GM19023 (cell line): ENCODE results near the gene DDX5.
"Not testable (repeated sequence)": the region's sequence is repeated elsewhere in the genome, so short reads cannot be mapped to it uniquely, and the experiment has no call there.

ENCODE experiments used
- ATAC-seq: cut with Tn5 transposase; IDR thresholded peaks from one replicate; pipeline ENCODE4 v1.9.1; 2021; ENCODE audit warnings: mild to moderate bottlenecking, moderate library complexity; ENCODE audit not compliant: unreplicated experiment

The DDX5 gene

DNA sequence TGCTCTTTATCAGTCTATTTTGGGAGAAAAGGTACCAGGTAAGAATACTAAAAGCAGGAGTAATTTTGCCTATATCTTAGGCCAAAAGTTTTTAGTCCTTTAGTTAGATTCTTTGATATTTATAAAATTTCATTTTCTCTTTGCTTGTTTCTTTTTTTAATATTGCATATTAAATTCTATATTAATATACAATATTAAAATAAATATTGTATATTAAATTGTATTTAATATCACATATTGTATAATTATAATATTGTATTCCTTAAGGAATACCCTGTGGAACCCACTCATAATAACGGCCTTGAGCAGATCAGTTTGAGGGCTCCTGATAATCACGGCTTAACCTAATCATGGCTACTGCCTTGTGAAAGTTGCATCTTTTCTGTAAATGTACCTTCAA lies 2.6 kb upstream of the DDX5 start:
- no peak for ATAC-seq

DNA sequence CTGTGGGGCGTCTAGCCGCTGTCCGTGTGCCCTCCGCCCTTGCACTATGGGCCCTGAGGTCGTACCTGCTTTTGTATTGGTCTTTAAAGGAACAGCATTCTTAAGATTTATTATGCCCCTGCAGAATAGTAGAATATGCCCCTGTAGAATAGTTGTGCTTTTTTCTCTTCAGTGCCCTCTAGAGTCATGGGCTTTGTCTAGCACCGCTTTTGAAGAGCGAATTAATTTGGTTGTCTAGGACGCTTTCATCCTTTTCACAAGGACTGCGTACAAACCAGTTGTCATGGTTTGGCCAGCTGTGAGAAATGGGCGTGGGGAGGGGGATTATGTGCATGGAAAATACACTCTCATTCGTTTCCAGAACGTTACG lies 1.3 kb upstream of the DDX5 start:
- no peak for ATAC-seq

DNA sequence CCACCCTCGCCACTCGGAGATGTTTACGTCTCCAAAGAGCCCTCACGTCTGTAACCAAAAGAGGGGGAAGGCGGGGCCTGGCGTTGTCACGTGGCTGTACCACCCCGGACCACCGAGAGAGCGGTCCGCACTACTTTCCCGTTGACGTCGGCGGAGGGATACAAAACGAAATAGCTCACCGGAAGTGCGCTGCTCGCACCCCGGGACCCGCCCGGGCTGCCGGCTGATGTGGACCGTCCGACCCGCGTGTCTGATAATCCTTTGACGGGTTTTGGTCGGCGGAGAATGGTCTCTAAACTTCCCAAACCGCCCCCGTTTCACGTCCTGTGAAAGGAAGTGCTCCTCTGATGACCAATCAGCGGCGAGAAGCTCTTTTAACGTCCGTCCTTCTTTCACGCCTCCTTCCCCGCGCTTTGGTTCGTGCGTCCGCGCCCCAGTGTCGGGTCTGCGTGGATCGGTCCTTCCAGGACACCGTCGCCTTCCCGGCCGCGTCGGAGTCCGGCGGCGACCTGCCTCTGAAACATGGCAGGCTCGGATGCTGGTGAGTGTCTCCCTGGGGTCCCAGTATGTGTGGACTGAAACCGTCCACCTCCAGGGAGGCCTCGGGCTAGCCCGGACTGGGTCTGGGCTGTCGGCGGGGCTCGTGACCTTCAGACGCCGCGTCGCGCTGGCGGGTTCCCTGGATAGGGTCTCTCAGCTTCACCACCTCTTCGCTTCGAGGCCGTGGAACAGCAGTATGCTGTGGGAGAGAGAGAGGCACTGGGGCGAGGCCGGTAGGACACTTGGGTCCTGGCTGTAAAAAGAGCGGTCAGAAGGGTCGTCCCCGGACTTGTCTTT lies 705 bp upstream of the DDX5 start, which contains the start of gene CEP95:
Gene CEP95 (plus strand): TSS at position 402 of the 837 bp plus-strand sequence. CDS start 121 bp downstream, at position 523.
- peak; percentile 67 for ATAC-seq

DNA sequence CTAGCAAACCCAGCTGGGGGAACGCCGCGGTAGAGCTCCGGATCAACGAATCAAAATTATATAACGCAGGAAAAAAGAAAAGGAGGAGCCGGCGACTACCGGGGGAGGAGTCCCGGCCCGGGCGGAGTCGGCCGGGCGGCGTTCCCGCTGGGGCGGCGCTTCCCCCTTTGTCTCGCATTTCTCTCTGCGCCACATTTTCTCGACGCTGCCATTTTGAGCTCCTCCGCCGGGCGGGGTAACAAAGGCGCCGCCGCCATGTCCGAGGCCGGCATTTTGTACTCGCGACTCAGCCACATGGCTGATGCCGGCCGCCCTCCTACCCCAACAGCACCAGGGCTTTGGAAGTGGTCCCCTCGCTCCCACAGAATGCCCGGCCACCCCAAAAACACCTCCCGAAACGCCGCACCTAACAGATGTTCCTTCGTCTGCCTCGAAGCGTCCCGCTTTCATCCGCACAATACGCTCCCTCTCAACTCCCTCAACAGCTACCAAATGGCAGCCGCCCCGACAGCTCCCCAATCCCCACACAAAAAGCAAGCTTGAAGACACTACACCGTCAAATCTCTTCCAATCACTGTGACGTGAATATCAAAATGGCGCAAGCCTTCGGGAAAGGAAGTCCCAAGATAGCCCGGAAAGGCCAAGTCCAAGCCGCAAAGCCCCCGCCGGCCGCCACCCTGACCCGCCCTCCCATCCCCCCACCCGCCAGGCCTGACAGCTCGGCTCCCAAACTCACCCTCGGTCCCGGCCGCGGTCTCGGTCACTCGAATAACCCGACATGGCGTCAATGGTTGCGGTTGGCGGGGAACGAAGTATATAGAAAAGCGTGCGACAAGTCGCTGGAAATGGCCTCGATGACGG lies 519 bp downstream of the DDX5 start:
- peak; percentile 22 for ATAC-seq

DNA sequence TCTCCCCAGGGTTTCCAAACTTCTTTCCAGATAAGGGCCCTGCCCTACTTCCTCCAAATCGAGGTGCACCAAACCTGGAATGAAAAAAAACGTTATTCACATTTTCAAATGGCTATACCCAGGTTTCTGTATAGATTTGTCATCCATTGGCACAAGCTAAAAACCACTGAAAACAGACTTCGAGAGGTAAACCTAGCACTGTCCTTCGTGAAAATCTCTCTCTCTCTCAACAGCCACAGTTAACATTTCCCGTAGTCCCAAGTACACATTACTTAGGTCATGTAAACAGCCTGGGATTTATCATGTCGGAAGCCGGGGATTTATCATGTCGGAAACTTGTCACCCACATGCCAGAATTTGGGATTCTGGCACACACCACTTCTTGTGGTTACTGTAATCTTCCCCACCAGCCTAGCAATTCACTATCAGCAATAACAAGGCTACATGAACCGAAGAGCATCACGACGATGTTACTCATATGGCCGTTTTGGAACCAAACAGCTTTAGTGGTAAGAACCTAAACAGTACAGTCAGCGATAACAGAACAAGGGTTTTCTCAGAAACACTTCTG lies 1.2 kb downstream of the DDX5 start:
- no peak for ATAC-seq

DNA sequence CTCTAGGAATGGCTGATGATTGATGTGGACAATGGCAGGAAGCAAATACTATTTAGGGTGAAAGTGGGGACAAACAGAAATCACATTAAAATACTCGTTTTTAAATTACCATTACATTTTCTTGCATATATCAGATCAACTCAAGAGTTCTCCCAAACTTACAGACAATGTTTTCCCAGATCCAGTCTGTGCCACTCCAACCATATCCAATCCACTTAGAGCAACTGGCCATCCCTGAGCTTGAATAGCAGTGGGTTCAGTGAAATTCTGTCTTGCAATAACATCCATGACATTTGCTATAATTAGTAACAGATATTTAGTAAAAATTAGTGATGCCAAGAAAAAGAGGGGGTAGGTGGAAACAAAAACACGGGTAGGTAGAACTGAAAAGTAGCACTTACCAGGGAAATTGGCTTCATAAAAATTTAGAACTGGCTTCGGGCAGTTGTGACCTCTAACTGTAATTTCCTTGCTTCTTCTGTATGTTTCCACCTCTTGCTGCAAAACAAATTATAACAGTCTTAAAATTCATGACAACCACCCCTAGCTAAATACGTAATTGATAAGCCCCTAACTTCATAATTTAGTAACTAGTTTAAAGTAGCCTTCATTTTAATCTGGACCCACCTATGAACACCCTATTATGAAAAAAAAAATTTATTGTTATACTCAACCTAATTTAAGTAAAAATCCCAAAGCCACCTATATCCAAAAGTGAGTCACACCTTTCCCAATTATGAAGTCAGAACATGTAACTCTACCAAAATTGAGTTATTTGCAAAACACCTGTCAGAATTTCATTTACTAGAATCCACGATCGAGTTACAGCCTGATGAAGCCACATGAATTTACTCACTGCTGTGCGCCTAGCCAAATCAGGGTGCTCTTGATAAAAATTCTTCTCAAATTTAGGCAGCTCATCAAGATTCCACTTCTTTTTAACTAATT lies 2.0 kb downstream of the DDX5 start:
- no peak for ATAC-seq

DNA sequence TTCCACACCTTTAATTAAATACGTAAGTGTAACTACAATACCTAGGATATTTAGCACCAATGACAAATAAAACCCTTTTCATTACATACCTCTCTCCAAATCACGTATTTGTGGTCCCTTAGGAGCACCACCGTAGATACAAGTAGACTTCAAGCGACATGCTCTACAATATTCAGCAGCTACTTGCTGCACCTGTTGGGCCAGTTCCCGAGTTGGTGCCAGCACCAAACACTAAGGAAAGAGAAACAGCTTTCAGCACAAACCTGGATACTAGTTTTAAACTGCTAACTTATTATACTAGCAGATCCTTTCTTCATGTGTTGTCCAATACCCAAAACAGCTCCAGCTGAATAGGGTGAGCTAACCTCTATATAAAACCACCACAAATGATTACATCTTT lies 2.7 kb downstream of the DDX5 start:
- no peak for ATAC-seq

DNA sequence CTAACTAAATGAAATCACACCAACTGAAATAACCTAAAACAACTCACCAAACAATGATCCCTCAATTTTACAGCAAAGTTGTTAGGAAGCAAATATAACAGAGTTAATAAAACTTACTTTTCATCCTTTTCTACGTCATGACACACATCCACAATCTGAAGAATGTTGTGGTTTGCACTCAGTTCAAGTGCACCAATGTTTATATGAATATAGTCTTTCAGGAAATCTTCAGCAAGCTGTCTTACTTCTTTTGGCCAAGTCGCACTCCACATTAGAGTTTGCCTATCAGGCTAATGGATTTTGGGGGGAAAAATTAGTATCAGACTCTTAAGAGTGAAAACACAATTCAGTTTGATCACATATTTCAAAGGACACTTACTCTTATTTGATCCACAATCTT lies 3.3 kb downstream of the DDX5 start:
- no peak for ATAC-seq

DNA sequence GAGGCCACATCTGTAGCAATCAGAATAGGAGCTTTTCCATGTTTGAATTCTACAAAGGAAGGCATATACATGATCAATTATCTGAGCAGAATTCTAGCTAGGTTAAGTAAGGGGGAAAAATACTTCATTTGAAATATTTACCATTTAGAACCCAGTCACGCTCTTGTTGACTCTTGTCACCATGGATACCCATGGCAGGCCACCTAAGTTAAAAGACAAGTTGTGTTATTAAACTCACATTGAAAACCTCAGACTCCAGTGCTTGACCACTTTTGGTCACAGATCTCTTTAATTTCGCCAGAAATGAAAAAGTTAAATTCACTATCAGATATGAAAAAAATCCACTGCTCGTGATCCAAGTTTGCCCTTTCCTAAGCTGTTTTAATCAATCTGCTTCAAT lies 4.1 kb downstream of the DDX5 start:
- ATAC-seq, result no peak

DNA sequence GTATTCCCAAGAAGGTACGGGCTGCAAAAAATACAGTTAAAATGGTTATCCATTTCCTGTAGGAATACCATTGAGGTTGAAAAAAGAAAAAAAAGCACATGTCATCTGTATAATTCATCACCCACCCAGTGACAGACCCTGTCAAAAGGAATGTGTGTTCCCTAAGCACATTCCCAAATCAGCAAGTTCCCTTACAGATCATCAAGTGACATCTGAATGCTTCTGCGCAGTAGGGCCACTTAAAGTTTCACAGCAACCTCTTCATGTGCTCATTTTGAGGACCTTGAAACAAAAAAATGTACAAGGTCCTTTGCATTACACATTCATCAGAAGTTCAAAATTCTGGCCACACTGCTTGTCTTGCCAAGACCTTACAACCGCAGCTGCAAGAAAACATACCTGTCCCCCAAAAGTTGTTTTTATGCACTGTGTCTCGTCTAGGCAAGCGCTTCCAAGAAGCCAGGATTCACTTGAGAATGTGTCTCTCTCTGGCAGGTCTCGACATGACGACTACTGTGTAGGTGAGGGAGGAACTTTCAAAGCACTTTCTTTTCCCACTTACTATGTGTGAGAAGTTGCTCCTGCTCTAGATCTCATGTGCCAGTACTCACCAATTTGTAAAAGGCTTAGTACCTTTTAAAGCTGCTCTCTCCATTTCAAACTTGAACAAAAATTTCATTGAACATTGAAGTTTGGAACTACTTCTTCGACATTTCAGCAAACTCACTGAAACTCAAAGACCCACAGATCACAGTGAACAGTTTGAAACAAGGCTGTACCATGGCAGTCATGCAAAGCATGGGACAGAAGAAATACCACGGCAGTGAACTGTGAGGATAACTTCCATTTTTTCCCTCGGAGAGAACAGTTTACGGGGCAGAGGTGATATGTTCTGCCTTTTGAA lies 5.0 kb downstream of the DDX5 start:
- ATAC-seq, result no peak

DNA sequence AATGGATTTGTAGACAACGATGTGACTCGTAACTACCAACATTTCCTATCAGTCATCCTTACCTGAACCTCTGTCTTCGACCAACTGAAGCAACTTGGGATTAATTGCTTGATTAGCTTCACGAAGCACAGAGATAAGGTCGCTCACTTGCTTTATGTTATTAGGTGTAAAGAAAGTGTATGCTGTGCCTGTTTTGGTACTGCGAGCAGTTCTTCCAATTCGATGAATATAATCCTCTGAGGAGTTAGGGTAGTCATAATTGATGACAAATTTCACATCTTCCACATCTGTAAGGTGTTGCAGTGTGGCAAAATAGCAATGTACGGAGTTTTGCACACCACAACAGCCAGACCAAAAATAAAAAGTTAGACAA lies 5.6 kb downstream of the DDX5 start:
- ATAC-seq, result no peak

DNA sequence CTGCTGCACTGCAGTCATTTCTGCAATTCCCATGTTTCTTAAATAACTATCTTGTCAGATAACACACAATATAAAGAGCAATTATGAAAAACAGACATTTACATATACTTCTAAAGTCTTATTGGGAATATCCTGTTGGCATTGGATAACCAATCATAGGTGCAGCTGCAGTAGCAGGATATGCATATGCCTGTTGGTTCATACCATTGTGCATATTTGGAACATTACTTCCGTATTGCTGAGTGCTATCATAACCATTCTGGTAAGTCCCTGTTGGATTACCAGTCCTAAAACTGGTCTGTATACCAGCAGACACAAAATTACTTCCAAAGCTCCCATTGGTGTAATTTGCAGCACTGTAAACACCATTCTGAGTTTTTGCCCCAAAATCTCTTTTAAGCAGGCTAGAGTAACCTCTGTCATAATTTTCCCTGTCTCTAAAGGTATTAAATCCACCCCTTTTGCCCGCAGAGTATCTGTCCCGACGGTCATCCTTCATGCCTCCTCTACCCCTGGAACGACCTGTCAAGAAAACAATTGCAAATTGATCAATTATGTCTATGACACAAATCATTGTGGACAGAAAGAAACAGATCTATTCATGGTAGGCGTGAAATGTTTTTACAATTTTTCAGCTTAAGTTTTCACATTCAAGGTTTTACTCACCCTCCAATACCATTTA lies 6.1 kb downstream of the DDX5 start:
- no peak for ATAC-seq

DNA sequence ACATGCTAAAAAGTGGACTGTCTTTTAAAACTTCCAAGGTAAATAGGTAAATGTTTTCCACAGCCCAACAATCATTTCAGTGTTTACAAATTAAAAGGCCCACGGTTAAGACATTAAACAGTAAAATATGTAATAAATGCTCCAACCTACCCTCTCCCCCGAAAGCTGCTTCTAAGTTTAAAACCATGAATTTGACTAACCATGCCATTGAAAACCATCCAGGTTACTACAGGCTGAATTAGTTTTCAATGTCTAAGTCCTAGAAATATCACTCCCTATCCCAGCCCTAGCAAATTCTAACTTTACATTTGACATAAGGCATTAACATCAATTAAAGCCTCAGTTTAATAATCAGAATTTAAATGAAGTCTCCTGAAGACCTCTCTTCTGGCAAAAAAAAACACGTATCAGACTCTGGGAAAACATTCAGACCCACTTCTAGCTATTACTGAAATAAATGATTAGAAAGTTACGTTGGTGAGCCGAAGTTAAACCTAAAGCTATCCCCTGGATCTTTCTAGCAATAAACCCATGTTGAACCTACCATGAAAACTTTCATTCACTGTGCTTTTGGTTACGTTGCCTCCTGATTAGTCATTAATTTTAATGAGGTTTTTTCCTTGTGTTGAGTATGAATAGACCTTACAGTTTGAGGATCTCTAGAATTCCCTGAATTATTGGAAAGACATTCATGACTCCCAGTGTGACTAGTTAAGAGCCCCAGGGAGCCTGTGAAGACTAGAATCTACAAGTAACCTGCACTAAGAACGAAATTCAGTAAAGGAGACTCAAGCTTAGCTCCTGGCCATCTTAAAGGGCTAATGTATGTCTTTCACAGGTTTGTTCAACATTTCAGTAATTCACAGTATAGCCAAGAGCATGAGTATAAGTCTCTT lies 7.5 kb downstream of the DDX5 start:
- no peak for ATAC-seq

DNA sequence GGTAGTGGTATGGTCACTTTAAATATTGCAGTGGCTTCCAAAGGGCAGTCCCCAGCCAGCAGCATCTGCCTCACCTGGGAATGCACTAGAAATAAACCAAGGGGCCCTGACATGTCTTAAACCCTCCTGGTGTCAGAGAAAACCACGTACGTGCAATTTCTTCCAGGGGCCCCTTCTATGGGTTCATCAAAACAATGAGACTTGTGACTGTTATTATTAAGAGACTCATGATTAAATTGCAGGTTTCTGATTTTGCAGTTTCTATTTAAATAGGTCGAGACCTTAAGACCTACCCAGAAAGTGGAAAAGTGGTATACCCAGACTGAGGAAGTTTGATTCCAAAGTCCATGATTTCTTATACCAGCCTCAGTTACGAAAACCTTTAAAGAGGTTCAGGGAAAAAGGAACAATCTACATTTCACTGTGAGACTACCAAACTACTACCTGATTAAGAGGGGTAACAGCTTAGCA lies 8.5 kb downstream of the DDX5 start:
- no peak for ATAC-seq

DNA sequence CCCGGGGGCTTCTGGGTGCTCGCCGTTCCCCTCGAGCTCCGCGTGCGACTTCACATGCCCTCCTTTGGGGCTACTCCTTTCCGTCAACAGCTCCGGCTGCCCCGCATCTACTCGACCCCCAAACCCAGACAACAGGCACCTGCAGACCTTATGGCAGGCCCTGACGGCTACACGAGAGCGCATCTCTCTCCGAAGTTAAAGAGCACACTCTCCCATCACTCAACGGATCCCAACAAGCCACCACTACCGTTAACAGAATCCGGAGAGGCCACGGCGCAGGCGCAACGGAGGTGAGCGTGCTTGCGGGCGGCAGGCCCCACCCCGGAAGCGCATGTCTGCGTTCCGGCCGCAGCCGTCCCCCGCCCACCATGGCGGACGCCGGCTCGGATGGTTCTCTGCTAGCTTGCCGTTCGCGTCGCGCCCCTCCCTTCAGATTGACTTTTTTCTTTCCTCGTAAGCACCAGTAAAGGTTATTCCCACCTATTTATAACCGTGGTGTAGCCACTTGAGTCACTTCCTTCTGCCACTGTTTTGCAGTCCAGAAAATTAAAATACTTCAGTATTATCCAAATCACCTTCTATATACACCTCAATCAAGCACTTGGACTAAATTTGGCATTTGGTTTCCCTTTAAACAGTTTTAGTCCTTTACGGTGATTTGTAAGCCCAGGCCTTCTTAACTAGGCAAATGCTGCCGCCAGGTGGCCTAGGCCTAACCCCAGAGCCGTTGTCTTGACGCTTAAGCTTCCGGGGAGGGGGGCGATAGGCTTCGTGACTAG lies 9.1 kb downstream of the DDX5 start, which contains the start of gene POLG2:
Gene POLG2 (minus strand): TSS at position 269 of the 779 bp plus-strand sequence. CDS start 86 bp downstream, at position 183.
- ATAC-seq, result peak; percentile 88

DNA sequence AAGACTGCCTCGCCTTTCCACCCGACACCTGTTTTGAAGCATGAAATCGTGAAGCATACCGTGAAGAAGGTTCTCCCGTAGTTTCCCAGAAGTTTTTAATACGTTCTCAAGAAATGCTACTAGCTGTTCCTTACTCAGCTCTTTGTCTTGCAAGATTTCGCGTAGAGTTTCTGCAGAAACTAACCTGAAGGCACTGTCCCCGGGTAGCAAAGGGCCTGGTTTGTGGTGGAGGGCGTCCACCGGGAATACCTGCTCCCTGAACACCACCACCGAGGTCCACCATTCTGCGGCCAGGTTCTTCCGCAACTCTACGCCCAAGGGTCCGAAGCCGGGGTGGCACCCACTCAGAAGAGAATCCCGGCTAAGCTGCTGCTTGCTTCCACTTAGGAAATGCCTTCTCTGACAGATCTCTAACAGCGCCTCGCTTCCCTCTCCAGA lies 9.7 kb downstream of the DDX5 start:
- no peak for ATAC-seq

DNA sequence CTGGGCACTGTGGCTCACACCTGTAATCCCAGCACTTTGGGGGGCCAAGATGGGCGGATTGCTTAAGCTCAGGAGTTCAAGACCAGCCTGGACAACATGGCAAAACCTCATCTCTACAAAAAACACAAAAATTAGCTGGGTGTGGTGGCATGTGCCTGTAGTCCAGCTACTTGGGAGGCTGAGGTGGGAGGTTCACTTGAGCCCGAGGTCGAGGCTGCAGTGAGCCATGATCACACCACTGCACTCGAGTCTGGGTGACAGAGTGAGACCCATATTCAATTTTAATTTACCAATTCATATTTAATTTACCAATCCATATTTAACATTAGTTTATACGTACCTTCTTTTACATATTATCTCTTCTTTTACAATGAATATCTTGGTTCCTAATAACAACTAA lies 10.8 kb downstream of the DDX5 start:
- not testable (repeated sequence) for ATAC-seq
